GM23248 (cell line): ENCODE measurements around the gene HOXC13.

Source experiments
- EZH2 ChIP-seq: fragments of 200-600 bp; sonication (generic); IDR thresholded peaks from 2 replicates; pipeline ENCODE4 v1.6.1; 2018; ENCODE audit warnings: antibody characterized with exemption, mild to moderate bottlenecking; ENCODE audit not compliant: insufficient read depth, poor library complexity, severe bottlenecking
- EZH2phosphoT487 ChIP-seq: fragments of 200-600 bp; sonication (generic); IDR thresholded peaks from 2 replicates; pipeline ENCODE4 v1.6.1; 2018; ENCODE audit warnings: antibody characterized with exemption, moderate library complexity, mild to moderate bottlenecking, low read depth; ENCODE audit not compliant: insufficient read depth

DNA sequence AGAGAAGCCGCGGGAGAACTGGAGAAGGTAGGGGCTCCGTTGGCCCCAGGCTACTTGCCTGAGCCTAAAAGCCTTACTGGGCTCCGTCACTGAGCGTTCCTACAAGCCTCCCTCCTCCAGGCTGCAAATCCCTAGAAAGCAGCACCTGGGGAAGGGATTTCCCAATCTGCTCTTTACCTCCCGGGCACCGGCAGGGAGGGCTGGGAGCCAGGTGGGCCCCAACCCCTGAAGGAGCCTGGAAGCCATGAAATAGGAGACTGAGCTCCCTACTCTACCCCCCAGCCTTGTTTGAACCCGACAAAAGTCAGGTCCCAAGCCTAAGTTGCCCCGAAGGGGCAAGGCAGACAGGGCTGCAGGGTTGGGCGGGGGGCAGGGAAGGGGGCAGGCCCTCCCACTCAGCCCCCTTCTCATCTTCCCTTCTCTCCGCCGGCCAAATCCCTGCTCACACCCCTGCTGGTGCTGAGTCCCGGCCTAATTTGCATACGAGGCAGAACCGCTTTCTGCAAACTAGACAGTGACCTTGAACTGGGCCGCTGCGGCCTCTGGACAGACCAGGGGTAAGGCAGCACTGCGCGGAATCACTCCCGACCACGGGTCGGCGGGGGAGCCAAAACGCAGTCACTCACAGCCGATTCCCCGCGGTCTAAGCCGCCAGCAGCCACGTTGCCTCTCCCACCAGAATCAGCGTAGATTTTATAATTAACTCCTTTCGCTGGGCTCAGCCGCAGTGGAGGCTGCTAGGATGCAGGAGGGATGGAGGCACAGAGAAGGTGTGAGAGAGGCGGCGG is 12.4 kb downstream of the HOXC13 start:
- TF ChIP-seq EZH2phosphoT487 = peak; percentile 42; the same call in 1 of the 2 replicates
- peak; percentile 70 for TF ChIP-seq EZH2
